Activated CD4-positive, alpha-beta memory T cell treated with anti-CD3 and anti-CD28 coated beads, Interleukin-2, amount 10 ng/mL, durations not matched to agents 7 days and 5 days (primary cell): ENCODE results near the gene PDE2A. TPM values are rescaled to one million over a fixed set of nuclear protein-coding genes. Genes with fewer than 3 reads are reported as not detected.
"Not testable (repeated sequence)": the region's sequence is repeated elsewhere in the genome, so short reads cannot be mapped to it uniquely, and the experiment has no call there.

ENCODE experiments used
- CTCF ChIA-PET: fragments of 350-600 bp; sonication (Branson Sonifier 250); formaldehyde crosslinking; loops from one replicate; lab custom pipeline; 2021; ENCODE audit warnings: antibody characterized with exemption, inconsistent platforms; lab: Charles Lee
- POLR2A ChIA-PET: fragments of 350-600 bp; sonication (Branson Sonifier 250); formaldehyde crosslinking; loops from one replicate; lab custom pipeline; 2021; ENCODE audit warnings: antibody characterized with exemption; lab: Charles Lee
- DNase-seq: peaks from one replicate; pipeline ENCODE4 v3.0.0-alpha.2; 2020
- H3K27ac Mint-ChIP-seq: one replicate; pipeline ENCODE4 v1.8.0; 2021; ENCODE audit warnings: mild to moderate bottlenecking, mixed read lengths
- H3K27me3 Mint-ChIP-seq: one replicate; pipeline ENCODE4 v1.8.0; 2021; ENCODE audit warnings: mixed read lengths
- H3K36me3 Mint-ChIP-seq: one replicate; pipeline ENCODE4 v1.8.0; 2021; ENCODE audit warnings: low read depth, mixed read lengths
- H3K4me1 Mint-ChIP-seq: one replicate; pipeline ENCODE4 v1.8.0; 2021; ENCODE audit warnings: mixed read lengths
- H3K4me3 Mint-ChIP-seq: one replicate; pipeline ENCODE4 v1.8.0; 2021; ENCODE audit warnings: mild to moderate bottlenecking, mixed read lengths
- H3K9me3 Mint-ChIP-seq: one replicate; pipeline ENCODE4 v1.8.0; 2021; ENCODE audit warnings: mixed read lengths
- total RNA-seq, 2 experiments: library from RNA; stranded (reverse); gene quantifications; one replicate each; pipeline ENCODE4 v1.2.3, GENCODE V29; 2021

PDE2A gene
- total RNA-seq, 2 experiments from 2014 or later = 0.93 to 1.8 TPM

DNA sequence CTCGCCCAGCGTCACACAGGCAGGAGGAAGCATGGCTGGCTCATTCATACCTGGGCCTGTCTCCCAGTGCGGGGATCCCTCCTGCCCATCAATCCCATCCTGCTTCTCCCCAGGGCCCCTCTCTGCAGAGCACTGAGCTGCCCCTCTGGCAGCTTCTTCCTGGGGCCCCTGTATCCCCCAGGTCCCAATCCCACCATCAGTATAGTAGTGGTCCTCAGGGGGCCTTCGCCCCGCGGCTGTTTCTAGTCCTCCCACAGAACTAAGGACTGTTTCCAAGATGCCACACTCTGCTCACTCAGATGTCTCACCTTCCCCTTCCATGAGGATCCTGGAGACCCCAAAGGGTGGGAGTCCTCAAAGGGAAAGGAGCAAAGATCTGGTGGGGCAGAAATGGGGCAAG, 97.6 kb downstream of the PDE2A start:
- Mint-ChIP-seq H3K4me3 (no peak overlapping the region), H3K4me1 (peaks cover 18% of the 10 kb centered on the region), H3K9me3 (no peaks in the 10 kb centered on the region), H3K36me3 (no peaks in the 10 kb centered on the region), H3K27ac (no peak overlapping the region), H3K27me3 (peaks cover 11% of the 10 kb centered on the region)
- ChIA-PET POLR2A (no interaction called here), CTCF (interaction anchor here (0.8 to 6.2 kb wide), 2 partner anchors 98 to 106 kb away, joined by 3 to 54 read pairs; no protein-coding TSS in a partner anchor)
- no peak for DNase-seq

DNA sequence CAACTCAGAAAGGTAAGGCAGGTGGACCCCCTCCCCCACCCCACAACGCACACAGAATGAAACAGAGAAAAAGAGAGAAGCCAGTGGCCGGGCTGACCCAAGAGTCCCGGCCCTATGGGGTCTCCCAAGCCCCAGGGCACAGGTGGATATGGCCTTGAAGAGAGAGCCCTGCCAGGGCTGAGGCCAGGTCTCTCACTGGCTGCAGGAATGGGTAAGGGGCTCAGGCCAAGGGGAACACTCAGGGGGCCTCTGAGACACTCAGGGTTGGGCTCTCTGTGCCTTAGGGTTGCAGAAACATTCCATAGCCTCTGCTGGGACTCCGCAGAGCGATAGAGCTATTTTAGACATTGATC, 98.0 kb downstream of the PDE2A start:
- H3K4me1 Mint-ChIP-seq = peaks cover 22% of the 10 kb centered on the region
- DNase-seq = no peak
- no peak overlapping the region for H3K4me3 Mint-ChIP-seq
- POLR2A ChIA-PET = no interaction called here
- peaks cover 11% of the 10 kb centered on the region for H3K27me3 Mint-ChIP-seq
- H3K9me3 Mint-ChIP-seq = no peaks in the 10 kb centered on the region
- H3K36me3 Mint-ChIP-seq = no peaks in the 10 kb centered on the region
- H3K27ac Mint-ChIP-seq = no peak overlapping the region
- CTCF ChIA-PET = interaction anchor here (0.8 to 6.2 kb wide), 3 partner anchors 10 to 105 kb away, joined by 3 to 54 read pairs (median 4); no protein-coding TSS in a partner anchor

DNA sequence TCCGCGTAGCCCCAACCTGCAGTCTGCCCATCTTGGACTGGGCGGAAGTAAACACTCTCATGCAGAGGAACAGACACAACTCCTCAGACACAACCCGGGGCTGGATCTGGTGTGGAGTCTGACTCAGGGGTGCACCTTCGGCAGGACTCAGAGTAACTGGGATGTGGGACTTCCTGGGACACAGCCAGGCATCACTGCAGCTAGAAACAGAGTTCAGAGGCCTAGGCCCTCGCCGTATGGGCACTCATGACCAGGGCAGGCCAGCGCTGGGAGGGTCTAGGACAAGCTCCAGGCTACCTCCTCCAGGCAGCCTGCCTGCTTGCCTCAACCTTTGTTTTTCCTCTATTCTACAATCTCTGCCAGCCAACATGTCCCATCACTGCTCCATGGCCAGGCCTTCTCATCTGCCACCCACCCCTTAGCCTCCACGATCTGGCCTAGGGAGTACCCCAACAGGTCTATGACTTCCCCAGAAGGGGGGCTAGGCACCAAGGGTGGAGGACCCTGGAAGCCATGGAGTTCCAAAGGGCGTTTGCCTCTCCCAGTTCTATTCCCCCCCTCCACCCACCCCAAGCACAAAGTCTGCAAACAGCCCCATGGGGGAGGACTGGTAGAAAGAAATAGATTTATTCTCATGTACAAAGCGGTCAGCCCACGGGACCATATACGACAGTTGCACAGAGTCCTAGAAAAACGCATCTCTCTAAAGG, 98.5 kb downstream of the PDE2A start:
- H3K4me3 Mint-ChIP-seq = no peak overlapping the region
- CTCF ChIA-PET = interaction anchor here (1.1 to 6.2 kb wide), 3 partner anchors 10 to 105 kb away, joined by 4 to 54 read pairs (median 5); no protein-coding TSS in a partner anchor
- H3K9me3 Mint-ChIP-seq = no peaks in the 10 kb centered on the region
- no peaks in the 10 kb centered on the region for H3K36me3 Mint-ChIP-seq
- peaks cover 25% of the 10 kb centered on the region for H3K4me1 Mint-ChIP-seq
- no peak for DNase-seq
- H3K27ac Mint-ChIP-seq = no peak overlapping the region
- POLR2A ChIA-PET = no interaction called here
- H3K27me3 Mint-ChIP-seq = peaks cover 11% of the 10 kb centered on the region

DNA sequence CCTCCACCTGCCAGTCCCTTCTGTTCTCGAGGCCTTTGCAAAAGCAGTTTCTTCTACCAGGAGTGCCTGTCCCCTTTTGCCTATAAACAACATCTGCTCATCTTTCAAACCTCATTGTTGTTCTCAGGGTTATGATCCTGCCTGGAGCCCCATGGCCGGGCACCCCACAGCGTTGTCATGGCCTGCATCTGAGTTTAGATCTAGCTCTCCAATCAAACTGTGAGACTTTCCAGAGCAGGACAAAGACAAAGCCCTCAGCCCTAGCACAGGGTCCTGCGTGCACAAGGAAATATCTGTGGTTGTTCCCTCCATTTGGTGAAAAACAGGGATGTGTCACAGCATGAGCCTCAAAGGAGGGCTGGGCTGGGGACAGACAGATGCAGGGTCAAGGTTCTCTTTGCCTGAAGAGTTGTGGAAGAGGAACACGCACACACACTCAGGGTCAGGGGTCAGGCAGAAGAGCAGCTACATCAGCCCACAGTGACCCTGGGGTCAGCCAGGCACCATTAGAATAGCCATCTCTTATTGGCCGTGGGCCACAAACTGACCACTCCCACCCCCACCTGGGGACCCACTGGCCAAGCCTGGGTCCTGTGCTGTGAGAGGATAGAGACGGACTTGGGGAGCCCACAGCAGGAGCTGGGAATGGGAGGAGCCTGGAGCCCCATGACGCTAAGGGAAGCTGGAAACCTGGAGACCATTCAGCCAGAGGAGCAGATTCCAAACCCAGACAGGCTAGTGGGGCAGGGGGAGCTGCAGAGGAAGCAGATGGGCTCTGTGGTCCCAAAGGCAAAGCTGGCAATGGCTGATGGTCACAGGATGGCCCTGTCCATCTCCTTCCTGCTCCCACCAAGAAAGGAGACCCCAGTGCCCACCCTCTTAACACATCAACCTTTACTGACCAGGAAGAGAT, 99.4 kb downstream of the PDE2A start:
- Mint-ChIP-seq H3K4me1 (peaks cover 33% of the 10 kb centered on the region), H3K4me3 (no peak overlapping the region), H3K27me3 (peaks cover 11% of the 10 kb centered on the region), H3K27ac (no peak overlapping the region), H3K36me3 (no peaks in the 10 kb centered on the region), H3K9me3 (no peaks in the 10 kb centered on the region)
- DNase-seq = no peak
- ChIA-PET CTCF (interaction anchor here (0.9 to 6.2 kb wide), 9 partner anchors 11 to 145 kb away, joined by 3 to 54 read pairs (median 5); partner anchors contain the start of gene CLPB), POLR2A (interaction anchor here (0.9 kb wide), 1 partner anchor 104 kb away, joined by 3 read pairs; no protein-coding TSS in a partner anchor)

DNA sequence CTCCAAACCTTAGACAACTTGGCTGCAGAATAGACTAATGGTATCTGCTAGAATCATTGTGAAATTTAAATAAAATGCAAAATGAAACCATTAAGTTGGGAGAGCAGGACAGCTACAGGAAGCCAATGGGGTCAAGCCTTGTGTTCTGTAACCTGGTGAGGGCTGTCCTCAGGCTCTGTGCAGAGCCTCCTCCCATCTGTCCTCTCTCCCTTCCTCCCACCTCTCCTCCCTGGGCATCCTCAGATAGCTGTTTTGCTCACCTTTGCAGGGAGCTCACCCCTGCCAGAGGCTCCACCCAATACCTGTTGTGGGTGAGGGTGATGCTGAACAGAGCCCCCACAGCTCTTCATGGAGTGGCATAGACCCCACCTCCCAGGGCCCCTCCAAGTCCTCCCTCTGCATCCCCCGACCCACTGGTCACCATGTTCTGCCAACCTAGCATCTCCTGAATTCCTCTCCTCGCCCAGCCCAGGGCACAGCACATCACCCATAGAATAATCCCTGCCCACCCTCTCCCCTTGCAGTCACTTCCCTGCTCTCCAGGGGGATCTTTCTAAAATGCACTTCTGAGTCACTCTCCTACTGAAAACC, 100.3 kb downstream of the PDE2A start:
- Mint-ChIP-seq H3K36me3 (no peaks in the 10 kb centered on the region), H3K27me3 (peaks cover 11% of the 10 kb centered on the region), H3K27ac (no peak overlapping the region), H3K4me3 (no peak overlapping the region), H3K9me3 (no peaks in the 10 kb centered on the region), H3K4me1 (peaks cover 40% of the 10 kb centered on the region)
- ChIA-PET CTCF (interaction anchor here (0.8 to 6.2 kb wide), 14 partner anchors 11 to 144 kb away, joined by 3 to 54 read pairs (median 4); partner anchors contain the start of gene CLPB), POLR2A (interaction anchor here (0.9 kb wide), 1 partner anchor 105 kb away, joined by 3 read pairs; no protein-coding TSS in a partner anchor)
- no peak for DNase-seq

DNA sequence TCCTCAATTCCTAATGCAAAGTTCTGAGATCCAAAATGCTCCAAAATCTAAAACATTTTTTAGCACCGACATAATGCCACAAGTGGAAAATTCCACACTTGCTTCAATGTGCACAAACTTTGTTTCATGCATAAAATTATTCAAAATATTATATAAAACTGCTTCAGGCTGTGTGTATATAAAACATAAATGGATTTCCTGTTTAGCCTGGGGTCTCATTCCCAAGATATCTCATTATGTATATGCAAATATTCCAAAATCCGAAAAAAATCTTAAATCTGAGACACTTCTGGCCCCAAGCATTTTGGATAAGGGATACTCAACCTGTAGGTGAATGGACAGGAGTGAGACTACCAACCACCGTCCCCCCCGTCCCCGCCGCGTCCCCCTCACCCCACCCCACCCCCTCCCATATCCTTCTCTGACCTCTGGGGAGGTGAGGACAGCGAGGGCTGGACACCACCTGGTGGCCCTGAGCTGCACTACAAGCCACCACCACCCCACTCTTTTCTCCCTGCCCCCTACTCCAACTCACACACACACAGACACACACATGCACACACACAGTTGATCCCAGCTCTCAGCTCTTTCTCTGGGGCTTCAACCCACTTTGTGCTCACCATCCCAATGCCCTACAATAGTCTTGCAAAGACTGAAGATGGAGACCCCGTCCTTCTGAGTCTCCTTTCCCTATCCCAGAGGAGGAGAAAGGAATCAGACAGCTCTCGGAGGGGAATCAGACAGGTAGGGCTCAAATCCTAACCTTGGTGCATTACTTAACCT, 101.0 kb downstream of the PDE2A start:
- no peak overlapping the region for H3K27ac Mint-ChIP-seq
- H3K27me3 Mint-ChIP-seq = peaks cover 11% of the 10 kb centered on the region
- ChIA-PET POLR2A (interaction anchor here (0.7 to 0.9 kb wide), 2 partner anchors 90 to 106 kb away, joined by 3 read pairs; no protein-coding TSS in a partner anchor), CTCF (interaction anchor here (0.8 to 6.2 kb wide), 14 partner anchors 11 to 143 kb away, joined by 3 to 54 read pairs (median 4); partner anchors contain the start of gene CLPB)
- H3K36me3 Mint-ChIP-seq = no peaks in the 10 kb centered on the region
- no peaks in the 10 kb centered on the region for H3K9me3 Mint-ChIP-seq
- DNase-seq = peak; percentile 54
- H3K4me1 Mint-ChIP-seq = peaks cover 43% of the 10 kb centered on the region
- no peak overlapping the region for H3K4me3 Mint-ChIP-seq

DNA sequence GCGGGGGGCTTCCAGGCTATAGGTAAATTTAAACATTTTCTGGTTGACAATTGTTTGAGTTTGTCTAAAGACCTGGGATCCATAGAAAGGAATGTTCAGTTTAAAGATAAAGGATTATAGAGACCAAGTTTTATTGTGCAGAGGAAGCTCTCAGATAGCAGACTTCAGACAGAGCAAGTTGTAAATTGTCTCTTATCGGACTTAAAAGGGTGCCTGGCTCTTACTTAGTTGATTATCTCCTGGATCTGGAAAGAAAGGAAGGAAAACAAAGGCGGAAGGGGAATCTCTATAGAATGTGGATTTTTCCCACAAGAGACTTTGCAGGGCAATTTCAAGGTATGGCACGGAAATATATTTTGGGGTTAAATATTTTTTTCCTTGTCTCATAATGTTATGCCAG, 101.7 kb downstream of the PDE2A start:
- H3K4me3 Mint-ChIP-seq, H3K9me3 Mint-ChIP-seq, POLR2A ChIA-PET, H3K27ac Mint-ChIP-seq, DNase-seq, H3K36me3 Mint-ChIP-seq: not testable (repeated sequence)
- Mint-ChIP-seq H3K27me3 (peaks cover 14% of the 10 kb centered on the region), H3K4me1 (peaks cover 45% of the 10 kb centered on the region)
- CTCF ChIA-PET = interaction anchor here (6.2 kb wide), 1 partner anchor 102 kb away, joined by 54 read pairs; no protein-coding TSS in a partner anchor

DNA sequence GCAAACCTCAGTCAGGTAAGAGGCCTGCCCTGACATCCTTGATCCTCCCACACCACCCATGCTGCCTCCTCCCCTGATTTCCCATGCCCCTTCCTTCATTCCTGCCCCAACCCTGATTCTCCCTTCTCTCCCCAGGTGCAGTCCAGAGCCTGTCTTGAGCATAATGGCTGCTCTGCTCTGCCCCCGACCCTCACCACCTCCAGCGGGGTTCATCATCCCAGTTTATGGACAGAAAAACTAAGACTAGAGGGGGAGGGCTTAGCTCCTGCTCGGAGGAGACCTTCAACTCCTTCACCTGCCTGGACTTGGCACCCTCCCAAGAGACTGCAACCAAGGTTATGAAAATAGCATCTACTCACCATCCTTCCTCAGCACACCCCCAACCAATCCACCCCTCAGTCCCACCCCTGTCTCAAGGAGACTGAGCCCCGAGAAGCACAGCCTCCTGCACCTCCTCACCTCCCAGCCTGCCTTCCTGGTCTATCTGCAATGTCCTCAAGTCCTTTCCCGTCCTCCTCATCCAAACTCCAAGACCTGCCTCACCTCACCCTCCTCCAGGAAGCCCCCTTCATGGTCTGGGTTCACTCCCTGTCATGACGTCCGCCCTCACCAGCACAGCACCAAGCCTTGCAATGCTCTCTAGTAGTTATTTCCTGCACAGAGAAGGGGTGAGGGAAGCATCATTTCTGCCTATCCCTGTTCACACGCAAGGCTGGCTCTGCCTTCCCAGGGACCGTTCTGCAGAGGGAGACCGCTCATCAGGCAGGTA, 103.1 kb downstream of the PDE2A start:
- no peak overlapping the region for H3K4me3 Mint-ChIP-seq
- H3K9me3 Mint-ChIP-seq = no peaks in the 10 kb centered on the region
- peak overlapping the region; percentile 66 for H3K27ac Mint-ChIP-seq
- no peaks in the 10 kb centered on the region for H3K36me3 Mint-ChIP-seq
- ChIA-PET CTCF (interaction anchor here (1.4 to 6.2 kb wide), 2 partner anchors 14 to 100 kb away, joined by 3 to 54 read pairs; no protein-coding TSS in a partner anchor), POLR2A (no interaction called here)
- peaks cover 14% of the 10 kb centered on the region for H3K27me3 Mint-ChIP-seq
- no peak for DNase-seq
- H3K4me1 Mint-ChIP-seq = peaks cover 47% of the 10 kb centered on the region

DNA sequence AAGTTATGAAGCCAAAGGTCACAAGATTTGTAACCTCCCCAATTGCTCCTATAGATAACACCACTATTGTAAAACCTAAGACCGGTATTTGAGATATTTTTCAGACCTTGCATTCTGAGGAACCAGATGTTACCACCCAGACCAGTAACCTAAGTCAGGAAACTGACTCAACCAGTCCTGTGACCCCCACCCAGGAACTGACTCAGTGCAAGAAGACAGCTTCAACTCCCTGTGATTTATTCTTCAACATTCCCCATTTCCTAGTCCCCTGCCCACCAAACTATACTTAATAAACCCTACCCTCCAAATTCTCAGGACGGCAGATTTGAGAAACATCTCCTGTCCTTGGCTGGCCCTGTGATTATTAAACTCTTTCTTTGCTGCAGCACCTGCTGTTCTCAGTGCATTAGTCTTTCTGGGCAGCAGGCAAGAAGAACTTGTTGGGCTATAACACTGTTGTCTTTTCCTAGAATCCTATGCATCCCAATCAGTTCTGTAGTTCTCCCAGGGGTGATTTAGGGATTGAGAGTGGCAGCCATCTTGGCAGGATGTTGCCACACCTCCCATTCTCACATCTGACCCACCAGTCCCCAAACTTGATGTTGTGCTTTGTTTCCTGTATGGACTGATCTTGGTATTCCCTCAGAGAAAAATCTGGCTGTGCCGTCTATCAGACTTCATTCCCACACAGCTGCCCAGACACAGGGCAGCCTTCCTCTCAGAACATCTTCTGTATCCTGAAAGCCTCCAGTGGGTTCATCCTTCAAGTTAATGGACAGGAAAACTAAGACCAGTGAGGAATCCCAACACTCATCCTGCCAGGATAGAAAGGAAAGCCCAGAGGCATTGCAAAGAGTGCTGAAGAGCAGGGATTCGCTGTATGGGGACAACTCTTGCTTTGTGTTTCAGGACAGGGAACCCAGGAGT, 104.0 kb downstream of the PDE2A start:
- peak; percentile 46 for DNase-seq
- CTCF ChIA-PET = interaction anchor here (1.1 to 1.4 kb wide), 3 partner anchors 15 to 99 kb away, joined by 3 to 6 read pairs (median 3); no protein-coding TSS in a partner anchor
- Mint-ChIP-seq H3K4me3 (no peak overlapping the region), H3K9me3 (no peaks in the 10 kb centered on the region), H3K4me1 (peaks cover 47% of the 10 kb centered on the region), H3K27me3 (peaks cover 14% of the 10 kb centered on the region), H3K27ac (peak overlapping the region; percentile 75), H3K36me3 (no peaks in the 10 kb centered on the region)
- POLR2A ChIA-PET = interaction anchor here (1.0 to 1.7 kb wide), 2 partner anchors 10 to 86 kb away, joined by 3 read pairs; no protein-coding TSS in a partner anchor

DNA sequence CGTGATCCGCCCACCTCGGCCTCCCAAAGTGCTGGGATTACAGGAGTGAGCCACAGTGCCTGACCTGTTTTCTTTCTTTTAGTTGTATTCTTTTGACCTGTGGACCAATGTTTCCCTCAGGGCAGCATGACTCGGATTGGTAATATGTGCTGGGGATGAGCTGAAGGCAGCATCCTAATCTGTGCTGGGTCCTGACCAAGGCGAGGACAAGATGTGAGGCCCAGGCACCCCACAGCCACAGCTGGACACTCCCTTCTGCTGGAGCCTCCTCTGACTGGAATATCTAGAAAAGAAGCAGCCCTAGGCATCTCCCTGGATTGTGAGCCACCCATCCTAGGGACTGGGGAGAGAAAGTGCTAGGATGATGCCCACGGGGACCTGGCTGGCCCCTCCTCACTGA, 105.4 kb downstream of the PDE2A start:
- no peaks in the 10 kb centered on the region for H3K9me3 Mint-ChIP-seq
- ChIA-PET CTCF (interaction anchor here (1.1 to 1.4 kb wide), 2 partner anchors 74 to 98 kb away, joined by 3 to 6 read pairs; no protein-coding TSS in a partner anchor), POLR2A (interaction anchor here (1.0 to 1.7 kb wide), 2 partner anchors 8 to 85 kb away, joined by 3 read pairs; no protein-coding TSS in a partner anchor)

More for the DNA sequence above, 105.4 kb downstream of the PDE2A start:
- Mint-ChIP-seq H3K27me3 (peaks cover 8% of the 10 kb centered on the region), H3K4me3 (no peak overlapping the region), H3K27ac (peak overlapping the region; percentile 75), H3K4me1 (peaks cover 40% of the 10 kb centered on the region), H3K36me3 (no peaks in the 10 kb centered on the region)
- DNase-seq = no peak
